K562 (cell line): ENCODE results near the gene STRN3. TPM values are rescaled to one million over a fixed set of nuclear protein-coding genes. Genes with fewer than 3 reads are reported as not detected.

Experiments
- AFF4 ChIP-seq: sonication (generic); formaldehyde crosslinking; IDR thresholded peaks from 2 replicates; pipeline ENCODE4 v1.8.0; 2023; ENCODE audit warnings: mild to moderate bottlenecking, missing genetic modification reagents
- EGR1 ChIP-seq: fragments of 450-650 bp; conservative IDR thresholded peaks from 2 replicates; pipeline ENCODE4 v1.6.1; 2017; ENCODE audit warnings: mild to moderate bottlenecking
- GABPB1 ChIP-seq: sonication (generic); formaldehyde crosslinking; IDR thresholded peaks from 2 replicates; pipeline ENCODE4 v1.8.0; 2022; ENCODE audit warnings: mild to moderate bottlenecking, missing genetic modification reagents
- HNRNPLL ChIP-seq: fragments of 200-400 bp; formaldehyde crosslinking; IDR thresholded peaks from 2 replicates; pipeline ENCODE4 v1.6.1; 2017; ENCODE audit warnings: low read length, low read depth, mild to moderate bottlenecking; ENCODE audit not compliant: poor library complexity, severe bottlenecking
- PYGO2 ChIP-seq: fragments of 450-650 bp; IDR thresholded peaks from 2 replicates; pipeline ENCODE4 v1.6.1; 2016; ENCODE audit warnings: mild to moderate bottlenecking, missing genetic modification characterization, moderate library complexity, missing compliant biosample characterization
- RBM22 ChIP-seq: fragments of 200-400 bp; formaldehyde crosslinking; IDR thresholded peaks from 2 replicates; pipeline ENCODE4 v1.6.1; 2018; ENCODE audit warnings: low read length, low read depth; ENCODE audit not compliant: poor library complexity, severe bottlenecking
- RCOR1 ChIP-seq, 2 experiments: IDR thresholded peaks; 2 replicates each; pipeline ENCODE4 v1.6.1; 2012; ENCODE audit warnings: low read depth in 2 of 2, low read length in 2 of 2, borderline replicate concordance in 1 of 2, improper control_type of control experiment in 1 of 2
- SPI1 ChIP-seq: IDR thresholded peaks from 2 replicates; pipeline ENCODE4 v1.6.1; 2011; ENCODE audit warnings: low read depth, low read length, control low read depth, borderline replicate concordance
- TFAP4 ChIP-seq: sonication (generic); formaldehyde crosslinking; IDR thresholded peaks from 2 replicates; pipeline ENCODE4 v1.8.0; 2022; ENCODE audit warnings: missing genetic modification reagents, mild to moderate bottlenecking, moderate library complexity, borderline replicate concordance
- ZNF696 ChIP-seq: fragments of 250-450 bp; sonication (Bioruptor Pico); conservative IDR thresholded peaks from 2 replicates; pipeline ENCODE4 v1.4.0; 2020; ENCODE audit warnings: mild to moderate bottlenecking, moderate library complexity
- polyA plus RNA-seq, 8 experiments: library from polyadenylated mRNA; depleted of rRNA in 4 of 8; stranded (reverse) in 5 of 8; unstranded in 3 of 8; fragments of >200 nt; fragmentation: Nextera tagmentation in 2 of 8; fragmentation: Illumina TruSeq in 1 of 8; extraction: Ambion mirVana in 2 of 8; extraction: Trizol in 1 of 8; gene quantifications; 2 replicates each; pipeline versions ENCODE4 v1.2.1 to v1.2.3, GENCODE V29; 2011 to 2014; ENCODE audit warnings: inconsistent platforms in 1 of 8, missing spikeins in 1 of 8
- total RNA-seq, 7 experiments: library from RNA; depleted of rRNA in 6 of 7; stranded (reverse); fragments of >200 nt in 6 of 7; fragmentation: Illumina TruSeq in 2 of 7; extraction: Trizol in 2 of 7; gene quantifications; 2 replicates each; pipeline versions ENCODE4 v1.2.1 to v1.2.3, GENCODE V29; 2011 to 2021; ENCODE audit warnings: low replicate concordance in 1 of 7
- TF ChIP-seq, protein P1 (sequence below): fragments of 450-650 bp; IDR thresholded peaks from 2 replicates; pipeline ENCODE4 v1.6.1; 2017; ENCODE audit warnings: antibody characterized with exemption, mild to moderate bottlenecking
- TF ChIP-seq, protein P2 (sequence below), 3 experiments: IDR thresholded peaks in 2 of 3; conservative IDR thresholded peaks in 1 of 3; 2 replicates each; pipeline ENCODE4 v1.5.1; 2011 to 2012; ENCODE audit warnings: low read length in 3 of 3, mild to moderate bottlenecking in 3 of 3, control low read depth in 2 of 3, improper control_type of control experiment in 1 of 3, inconsistent platforms in 1 of 3, low read depth in 1 of 3, mixed read lengths in 1 of 3, moderate library complexity in 1 of 3; ENCODE audit not compliant: insufficient read depth in 2 of 3

The STRN3 gene
- total and polyA plus RNA-seq, 9 of the 15 experiments (the other 6 are each of a cell fraction or from before 2014, with no cell fraction given) = 5.9 to 29.1 (median 16.0) TPM

DNA sequence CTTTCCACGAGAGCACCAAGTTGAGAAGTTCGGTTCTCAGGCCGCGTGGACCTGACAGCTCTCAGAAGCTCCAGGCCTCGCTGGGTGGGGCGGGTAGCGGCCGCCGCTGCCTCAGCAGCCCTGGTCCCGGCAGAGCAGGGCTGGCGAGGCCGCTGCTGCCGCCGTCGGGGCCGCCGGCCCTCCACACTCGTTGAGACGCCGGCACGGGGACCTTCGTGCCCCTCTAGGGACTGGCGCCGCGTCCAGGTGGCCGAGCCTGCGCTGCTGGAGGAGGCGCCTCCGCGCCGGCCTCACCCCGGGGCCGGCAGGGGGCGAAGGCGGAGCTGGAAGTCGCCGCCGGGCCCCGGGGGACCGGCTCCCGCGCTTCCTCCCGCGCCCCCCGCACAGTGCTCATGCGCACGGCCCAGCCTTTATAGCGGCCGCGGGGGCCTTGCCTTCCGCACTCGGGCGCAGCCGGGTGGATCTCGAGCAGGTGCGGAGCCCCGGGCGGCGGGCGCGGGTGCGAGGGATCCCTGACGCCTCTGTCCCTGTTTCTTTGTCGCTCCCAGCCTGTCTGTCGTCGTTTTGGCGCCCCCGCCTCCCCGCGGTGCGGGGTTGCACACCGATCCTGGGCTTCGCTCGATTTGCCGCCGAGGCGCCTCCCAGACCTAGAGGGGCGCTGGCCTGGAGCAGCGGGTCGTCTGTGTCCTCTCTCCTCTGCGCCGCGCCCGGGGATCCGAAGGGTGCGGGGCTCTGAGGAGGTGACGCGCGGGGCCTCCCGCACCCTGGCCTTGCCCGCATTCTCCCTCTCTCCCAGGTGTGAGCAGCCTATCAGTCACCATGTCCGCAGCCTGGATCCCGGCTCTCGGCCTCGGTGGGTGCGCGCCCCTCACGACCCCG, 151.8 kb downstream of the STRN3 start, which contains the start of gene COCH (continued):
- TF ChIP-seq TFAP4 (CRISPR knock-in tag) (no peak), ZNF696 (CRISPR knock-in tag) (no peak), RBM22 (peak; percentile 16), EGR1 (peak; percentile 54), AFF4 (CRISPR knock-in tag) (peak; percentile 38; the same call in 1 of the 2 replicates), HNRNPLL (peak; percentile 74), SPI1 (0 out of 2 replicates have a peak, but pooled peaks have one; percentile 25), PYGO2 (no peak), GABPB1 (0 out of 2 replicates have a peak, but pooled peaks have one; percentile 37), RCOR1 (IDR thresholded peaks at IDR 0.05; ENCODE audit: borderline replicate concordance in 1 of 2, low read depth in 2 of 2, low read length in 2 of 2) (peak in 1 of 2 experiments; percentile 18; a peak in 1 of 4 replicates)
- TF ChIP-seq, protein P1, sequence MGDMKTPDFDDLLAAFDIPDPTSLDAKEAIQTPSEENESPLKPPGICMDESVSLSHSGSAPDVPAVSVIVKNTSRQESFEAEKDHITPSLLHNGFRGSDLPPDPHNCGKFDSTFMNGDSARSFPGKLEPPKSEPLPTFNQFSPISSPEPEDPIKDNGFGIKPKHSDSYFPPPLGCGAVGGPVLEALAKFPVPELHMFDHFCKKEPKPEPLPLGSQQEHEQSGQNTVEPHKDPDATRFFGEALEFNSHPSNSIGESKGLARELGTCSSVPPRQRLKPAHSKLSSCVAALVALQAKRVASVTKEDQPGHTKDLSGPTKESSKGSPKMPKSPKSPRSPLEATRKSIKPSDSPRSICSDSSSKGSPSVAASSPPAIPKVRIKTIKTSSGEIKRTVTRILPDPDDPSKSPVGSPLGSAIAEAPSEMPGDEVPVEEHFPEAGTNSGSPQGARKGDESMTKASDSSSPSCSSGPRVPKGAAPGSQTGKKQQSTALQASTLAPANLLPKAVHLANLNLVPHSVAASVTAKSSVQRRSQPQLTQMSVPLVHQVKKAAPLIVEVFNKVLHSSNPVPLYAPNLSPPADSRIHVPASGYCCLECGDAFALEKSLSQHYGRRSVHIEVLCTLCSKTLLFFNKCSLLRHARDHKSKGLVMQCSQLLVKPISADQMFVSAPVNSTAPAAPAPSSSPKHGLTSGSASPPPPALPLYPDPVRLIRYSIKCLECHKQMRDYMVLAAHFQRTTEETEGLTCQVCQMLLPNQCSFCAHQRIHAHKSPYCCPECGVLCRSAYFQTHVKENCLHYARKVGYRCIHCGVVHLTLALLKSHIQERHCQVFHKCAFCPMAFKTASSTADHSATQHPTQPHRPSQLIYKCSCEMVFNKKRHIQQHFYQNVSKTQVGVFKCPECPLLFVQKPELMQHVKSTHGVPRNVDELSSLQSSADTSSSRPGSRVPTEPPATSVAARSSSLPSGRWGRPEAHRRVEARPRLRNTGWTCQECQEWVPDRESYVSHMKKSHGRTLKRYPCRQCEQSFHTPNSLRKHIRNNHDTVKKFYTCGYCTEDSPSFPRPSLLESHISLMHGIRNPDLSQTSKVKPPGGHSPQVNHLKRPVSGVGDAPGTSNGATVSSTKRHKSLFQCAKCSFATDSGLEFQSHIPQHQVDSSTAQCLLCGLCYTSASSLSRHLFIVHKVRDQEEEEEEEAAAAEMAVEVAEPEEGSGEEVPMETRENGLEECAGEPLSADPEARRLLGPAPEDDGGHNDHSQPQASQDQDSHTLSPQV = peak; percentile 90
- TF ChIP-seq, protein P2, sequence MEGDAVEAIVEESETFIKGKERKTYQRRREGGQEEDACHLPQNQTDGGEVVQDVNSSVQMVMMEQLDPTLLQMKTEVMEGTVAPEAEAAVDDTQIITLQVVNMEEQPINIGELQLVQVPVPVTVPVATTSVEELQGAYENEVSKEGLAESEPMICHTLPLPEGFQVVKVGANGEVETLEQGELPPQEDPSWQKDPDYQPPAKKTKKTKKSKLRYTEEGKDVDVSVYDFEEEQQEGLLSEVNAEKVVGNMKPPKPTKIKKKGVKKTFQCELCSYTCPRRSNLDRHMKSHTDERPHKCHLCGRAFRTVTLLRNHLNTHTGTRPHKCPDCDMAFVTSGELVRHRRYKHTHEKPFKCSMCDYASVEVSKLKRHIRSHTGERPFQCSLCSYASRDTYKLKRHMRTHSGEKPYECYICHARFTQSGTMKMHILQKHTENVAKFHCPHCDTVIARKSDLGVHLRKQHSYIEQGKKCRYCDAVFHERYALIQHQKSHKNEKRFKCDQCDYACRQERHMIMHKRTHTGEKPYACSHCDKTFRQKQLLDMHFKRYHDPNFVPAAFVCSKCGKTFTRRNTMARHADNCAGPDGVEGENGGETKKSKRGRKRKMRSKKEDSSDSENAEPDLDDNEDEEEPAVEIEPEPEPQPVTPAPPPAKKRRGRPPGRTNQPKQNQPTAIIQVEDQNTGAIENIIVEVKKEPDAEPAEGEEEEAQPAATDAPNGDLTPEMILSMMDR (IDR thresholded peaks at IDR 0.05 in 2 of 3, conservative IDR thresholded peaks at IDR 0.05 in 1 of 3; ENCODE audit: insufficient read depth in 2 of 3, low read depth in 1 of 3, low read length in 3 of 3) = peak; percentile 37 to 61 (median 48); a peak in 3 of 6 replicates
